AG04450 (cell line): ENCODE data around the gene CCDC69. TPM values are rescaled to one million over a fixed set of nuclear protein-coding genes. Genes with fewer than 3 reads are reported as not detected.

Experiments used
- CTCF ChIA-PET: fragments of 300-600, 350-600 bp; formaldehyde crosslinking; extraction: SDS; loops from one replicate; lab custom pipeline; 2022; ENCODE audit warnings: antibody characterized with exemption, inconsistent platforms; lab: Charles Lee
- POLR2A ChIA-PET: fragments of 350-600 bp; formaldehyde crosslinking; extraction: SDS; loops from one replicate; lab custom pipeline; 2021; ENCODE audit warnings: antibody characterized with exemption, inconsistent platforms; lab: Yijun Ruan, JAX
- DNase-seq: peaks from one replicate; pipeline ENCODE4 v3.0.0-alpha.2; 2011; ENCODE audit warnings: low read depth, low spot score
- H3K27ac ChIP-seq: one replicate; pipeline ENCODE4 v1.5.1; 2012; ENCODE audit warnings: low read depth, low read length, control low read depth
- H3K27me3 ChIP-seq: one replicate; pipeline ENCODE4 v1.6.0; 2012; ENCODE audit warnings: low read length; ENCODE audit not compliant: control insufficient read depth, insufficient read depth
- H3K4me3 ChIP-seq: 2 replicates; pipeline ENCODE4 v1.5.1; 2011; ENCODE audit warnings: mild to moderate bottlenecking, low read depth, low read length, control low read depth
- H3K9me3 ChIP-seq: 2 replicates; pipeline ENCODE4 v1.5.1; 2012; ENCODE audit warnings: low read length; ENCODE audit not compliant: control insufficient read depth, insufficient read depth
- polyA plus RNA-seq: library from polyadenylated mRNA; depleted of rRNA; stranded (reverse); fragments of >200 nt; gene quantifications from 2 replicates; pipeline ENCODE4 v1.2.3, GENCODE V29; 2011
- TF ChIP-seq, protein P1 (sequence below): IDR thresholded peaks from 2 replicates; pipeline ENCODE4 v1.5.1; 2011; ENCODE audit warnings: low read depth, low read length, control low read depth, inconsistent platforms

CCDC69 gene
- polyA plus RNA-seq, 1 experiment = 1.9 TPM

- H3K4me3 ChIP-seq = no peak overlapping the region
- ChIA-PET CTCF (no interaction called here), POLR2A (no interaction called here)
- no peaks in the 10 kb centered on the region for H3K27me3 ChIP-seq
- no peaks in the 10 kb centered on the region for H3K9me3 ChIP-seq
- no peak overlapping the region for H3K27ac ChIP-seq
- no peak for DNase-seq
- TF ChIP-seq, protein P1, sequence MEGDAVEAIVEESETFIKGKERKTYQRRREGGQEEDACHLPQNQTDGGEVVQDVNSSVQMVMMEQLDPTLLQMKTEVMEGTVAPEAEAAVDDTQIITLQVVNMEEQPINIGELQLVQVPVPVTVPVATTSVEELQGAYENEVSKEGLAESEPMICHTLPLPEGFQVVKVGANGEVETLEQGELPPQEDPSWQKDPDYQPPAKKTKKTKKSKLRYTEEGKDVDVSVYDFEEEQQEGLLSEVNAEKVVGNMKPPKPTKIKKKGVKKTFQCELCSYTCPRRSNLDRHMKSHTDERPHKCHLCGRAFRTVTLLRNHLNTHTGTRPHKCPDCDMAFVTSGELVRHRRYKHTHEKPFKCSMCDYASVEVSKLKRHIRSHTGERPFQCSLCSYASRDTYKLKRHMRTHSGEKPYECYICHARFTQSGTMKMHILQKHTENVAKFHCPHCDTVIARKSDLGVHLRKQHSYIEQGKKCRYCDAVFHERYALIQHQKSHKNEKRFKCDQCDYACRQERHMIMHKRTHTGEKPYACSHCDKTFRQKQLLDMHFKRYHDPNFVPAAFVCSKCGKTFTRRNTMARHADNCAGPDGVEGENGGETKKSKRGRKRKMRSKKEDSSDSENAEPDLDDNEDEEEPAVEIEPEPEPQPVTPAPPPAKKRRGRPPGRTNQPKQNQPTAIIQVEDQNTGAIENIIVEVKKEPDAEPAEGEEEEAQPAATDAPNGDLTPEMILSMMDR = no peak
These were observed 40.2 kb upstream of the CCDC69 start for GRCh38 chr5:151264113-151264512.

GRCh38 chr5:151262532-151262931 is 38.6 kb upstream of the CCDC69 start:
- CTCF ChIA-PET = interaction anchor here (1.7 kb wide), 1 partner anchor 54 kb away, joined by 4 read pairs; no protein-coding TSS in a partner anchor
- POLR2A ChIA-PET = interaction anchor here (1.7 kb wide), 1 partner anchor 10 kb away, joined by 4 read pairs; the partner anchor contains the start of gene GM2A

GRCh38 chr5:151259931-151260330 is 36.0 kb upstream of the CCDC69 start:
- H3K27me3 ChIP-seq = no peaks in the 10 kb centered on the region
- H3K9me3 ChIP-seq = no peaks in the 10 kb centered on the region
- no peak overlapping the region for H3K27ac ChIP-seq
- TF ChIP-seq, protein P1 = no peak
- no peak overlapping the region for H3K4me3 ChIP-seq
- DNase-seq = no peak
- ChIA-PET POLR2A (no interaction called here), CTCF (no interaction called here)

More at GRCh38 chr5:151262532-151262931, 38.6 kb upstream of the CCDC69 start:
- Histone ChIP-seq H3K27ac (no peak overlapping the region), H3K9me3 (no peaks in the 10 kb centered on the region), H3K27me3 (no peaks in the 10 kb centered on the region), H3K4me3 (no peak overlapping the region)
- TF ChIP-seq, protein P1 = no peak
- DNase-seq = no peak

DNA sequence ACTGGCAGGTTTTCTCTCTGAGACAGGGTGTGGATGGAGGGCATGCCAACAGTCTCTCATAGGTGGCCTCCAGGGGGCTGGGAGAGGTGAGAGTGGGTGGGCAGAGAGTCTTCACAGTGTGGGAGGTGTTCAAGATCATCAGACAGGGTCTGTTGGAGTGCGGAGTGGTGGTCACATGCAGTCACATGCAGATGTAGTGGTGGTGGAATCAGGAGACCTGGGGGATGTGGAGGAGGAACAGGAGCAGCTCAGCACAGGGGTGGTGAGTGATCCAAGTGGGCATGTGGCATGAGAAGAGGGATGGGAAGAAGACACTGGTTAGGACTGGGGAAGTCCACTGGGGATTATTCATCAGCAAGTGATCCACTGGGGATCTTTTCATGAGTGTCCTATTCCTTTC is 34.9 kb upstream of the CCDC69 start:
- Histone ChIP-seq H3K9me3 (no peaks in the 10 kb centered on the region), H3K27me3 (no peaks in the 10 kb centered on the region), H3K27ac (no peak overlapping the region), H3K4me3 (no peak overlapping the region)
- ChIA-PET POLR2A (no interaction called here), CTCF (no interaction called here)
- no peak for DNase-seq
- TF ChIP-seq, protein P1 = no peak

DNA sequence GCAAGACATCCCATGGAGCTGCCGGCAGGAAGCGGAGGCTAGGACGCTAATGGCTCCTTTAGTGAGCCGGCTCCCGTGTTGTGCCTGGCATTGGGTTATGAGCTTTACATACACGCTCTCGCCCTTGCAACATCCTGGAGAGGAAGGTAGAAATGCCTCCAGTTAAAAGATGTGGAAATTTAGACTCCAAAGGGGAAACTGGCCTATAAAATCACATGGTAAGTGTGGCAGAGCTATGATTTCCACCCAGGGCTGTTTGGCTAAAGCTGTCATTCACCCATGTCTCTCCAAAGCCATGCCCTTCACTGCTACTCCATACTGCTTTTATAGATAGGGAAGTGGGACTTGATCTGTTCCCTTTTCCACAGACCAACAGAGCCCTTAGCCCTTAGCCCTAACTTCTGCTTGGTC is 34.3 kb upstream of the CCDC69 start:
- H3K4me3 ChIP-seq = no peak overlapping the region
- H3K9me3 ChIP-seq = no peaks in the 10 kb centered on the region
- H3K27ac ChIP-seq = no peak overlapping the region
- TF ChIP-seq, protein P1 = no peak
- POLR2A ChIA-PET = no interaction called here
- no peak for DNase-seq
- CTCF ChIA-PET = interaction anchor here (0.7 kb wide), 1 partner anchor 58 kb away, joined by 6 read pairs; no protein-coding TSS in a partner anchor
- no peaks in the 10 kb centered on the region for H3K27me3 ChIP-seq
